Tibial nerve (tissue), 4 donors: Measurements from ENCODE around the gene RELCH. TPM values are rescaled to one million over a fixed set of nuclear protein-coding genes. Genes with fewer than 3 reads are reported as not detected.
A peak's percentile ranks its signal among the peaks of the same experiment; 100 is the strongest.

ENCODE experiments used
- DNase-seq, 2 donors: peaks; one replicate each; pipeline ENCODE4 v3.0.0-alpha.2; 2019; ENCODE audit warnings: low spot score in 2 of 2
- H3K27ac ChIP-seq, 4 donors: fragments of 200-600 bp; sonication (generic) in 3 of 4; one replicate each; pipeline ENCODE4 v1.5.1; 2017 to 2019; ENCODE audit warnings: mild to moderate bottlenecking in 1 of 4
- H3K27me3 ChIP-seq, 2 donors: fragments of 200-600 bp; sonication (generic) in 1 of 2; one replicate each; pipeline versions ENCODE4 v1.5.1 to v1.6.0; 2017 to 2019
- H3K36me3 ChIP-seq, 3 donors: fragments of 200-600 bp; sonication (generic); one replicate each; pipeline ENCODE4 v1.5.1; 2018 to 2019
- H3K4me1 ChIP-seq, 4 donors: fragments of 200-600 bp; sonication (generic) in 3 of 4; one replicate each; pipeline ENCODE4 v1.5.1; 2017 to 2019
- H3K4me3 ChIP-seq, 4 donors: fragments of 200-600 bp; sonication (generic) in 3 of 4; one replicate each; pipeline ENCODE4 v1.5.1; 2017 to 2019; ENCODE audit warnings: mild to moderate bottlenecking in 1 of 4, moderate library complexity in 1 of 4
- H3K9me3 ChIP-seq, 4 donors: fragments of 200-600 bp; sonication (generic) in 3 of 4; one replicate each; pipeline ENCODE4 v1.5.1; 2017 to 2019
- CTCF ChIP-seq, 5 experiments: fragments of 200-600 bp in 3 of 5; fragments of 450-650 bp in 2 of 5; sonication (generic) in 3 of 5; IDR thresholded peaks; one replicate each; pipeline ENCODE4 v1.5.1; 2016 to 2019; ENCODE audit warnings: antibody characterized with exemption in 5 of 5, mild to moderate bottlenecking in 3 of 5, moderate library complexity in 2 of 5
- EP300 ChIP-seq, 2 donors: sonication (generic); formaldehyde crosslinking; IDR thresholded peaks; one replicate each; pipeline ENCODE4 v1.6.1; 2017; ENCODE audit warnings: antibody characterized with exemption in 2 of 2, mild to moderate bottlenecking in 1 of 2
- POLR2A ChIP-seq, 2 donors: fragments of 450-650 bp; IDR thresholded peaks; one replicate each; pipeline ENCODE4 v1.6.1; 2017; ENCODE audit warnings: antibody characterized with exemption in 2 of 2, mild to moderate bottlenecking in 2 of 2, moderate library complexity in 2 of 2
- WGBS, 2 donors: methylation state at CpG; one replicate each; pipeline ENCODE4 v1.1.5; 2018; 5-methylcytosine and 5-hydroxymethylcytosine counted together
- total RNA-seq, 4 donors: library from RNA; depleted of rRNA; stranded (reverse); fragments of >200 nt; gene quantifications; one replicate each; pipeline ENCODE4 v1.1.0, GENCODE V29; 2016

Gene RELCH
- total RNA-seq, 4 donors from 2014 or later: 25.8 to 54.6 (median 34.0) TPM

- H3K27me3 ChIP-seq: peaks cover 2 to 53% of the 10 kb centered on the region in 2 donors
- peak overlapping the region in 2 of 4 donors; percentile 25 to 57 for H3K4me3 ChIP-seq
- TF ChIP-seq EP300 (IDR thresholded peaks at IDR 0.05) (no peak), POLR2A (IDR thresholded peaks at IDR 0.05) (no peak), CTCF (IDR thresholded peaks at IDR 0.05) (no peak)
- no peak for DNase-seq
- 36 to 38% methylated on average over 12 of the region's 12 CpGs for WGBS, 2 donors
- no peaks in the 10 kb centered on the region for H3K9me3 ChIP-seq
- H3K4me1 ChIP-seq: peaks cover 0 to 30% (median 8%) of the 10 kb centered on the region in 4 donors
- H3K27ac ChIP-seq: no peak overlapping the region
- no peaks in the 10 kb centered on the region for H3K36me3 ChIP-seq
These were observed 137.2 kb downstream of the RELCH start for GRCh38 chr18:62324181-62324828.

- DNase-seq: no peak
- Histone ChIP-seq H3K4me1 (peaks cover 0 to 30% (median 8%) of the 10 kb centered on the region in 4 donors), H3K27me3 (peaks cover 2 to 61% of the 10 kb centered on the region in 2 donors), H3K9me3 (no peaks in the 10 kb centered on the region), H3K27ac (no peak within 1 kb of the TSS), H3K4me3 (peak within 1 kb of the TSS; percentile 32 to 57 (median 47)), H3K36me3 (no peaks in the 10 kb centered on the region)
- WGBS, 2 donors: 3 to 5% methylated on average over 18 to 36 of the region's 99 CpGs
- TF ChIP-seq POLR2A (IDR thresholded peaks at IDR 0.05): no peak
- TF ChIP-seq CTCF (IDR thresholded peaks at IDR 0.05): peak in 1 of 5 experiments; percentile 32
These were observed 138.1 kb downstream of the RELCH start, which contains the start of gene TNFRSF11A for GRCh38 chr18:62324917-62325805. Gene TNFRSF11A (plus strand): TSS chr18:62325310. CDS start chr18:62325353, 43 bp downstream.

GRCh38 chr18:62325806-62326645, 139.0 kb downstream of the RELCH start:
- Histone ChIP-seq H3K36me3 (no peaks in the 10 kb centered on the region), H3K9me3 (no peaks in the 10 kb centered on the region), H3K27ac (no peak overlapping the region), H3K27me3 (peaks cover 2 to 66% of the 10 kb centered on the region in 2 donors), H3K4me1 (peaks cover 0 to 30% (median 8%) of the 10 kb centered on the region in 4 donors), H3K4me3 (peak overlapping the region; percentile 32 to 57 (median 47))
- no peak for TF ChIP-seq CTCF (IDR thresholded peaks at IDR 0.05)
- no peak for TF ChIP-seq EP300 (IDR thresholded peaks at IDR 0.05)
- TF ChIP-seq POLR2A (IDR thresholded peaks at IDR 0.05): no peak
- no peak for DNase-seq
- WGBS, 2 donors: 5 to 6% methylated on average over 33 to 40 of the region's 45 CpGs

GRCh38 chr18:62326646-62327348, 139.7 kb downstream of the RELCH start:
- Histone ChIP-seq H3K4me1 (peaks cover 0 to 30% (median 8%) of the 10 kb centered on the region in 4 donors), H3K27ac (no peak overlapping the region), H3K27me3 (peaks cover 2 to 66% of the 10 kb centered on the region in 2 donors), H3K9me3 (no peaks in the 10 kb centered on the region), H3K4me3 (peak overlapping the region in 1 of 4 donors; percentile 57), H3K36me3 (no peaks in the 10 kb centered on the region)
- DNase-seq: no peak
- WGBS, 2 donors: 50% methylated on average over 12 of the region's 12 CpGs
- TF ChIP-seq CTCF (IDR thresholded peaks at IDR 0.05): no peak
- TF ChIP-seq POLR2A (IDR thresholded peaks at IDR 0.05): no peak
- TF ChIP-seq EP300 (IDR thresholded peaks at IDR 0.05): no peak
